GM12878 (cell line): ENCODE measurements around the gene LMAN1L. TPM values are rescaled to one million over a fixed set of nuclear protein-coding genes. Genes with fewer than 3 reads are reported as not detected.

Source experiments
- BCL11A ChIP-seq: IDR thresholded peaks from 2 replicates; pipeline ENCODE4 v1.6.1; 2011; ENCODE audit warnings: low read depth, low read length
- BMI1 ChIP-seq: fragments of 450-650 bp; IDR thresholded peaks from 2 replicates; pipeline ENCODE4 v1.6.1; 2016; ENCODE audit warnings: mild to moderate bottlenecking, moderate library complexity, borderline replicate concordance
- CBFB ChIP-seq: IDR thresholded peaks from 2 replicates; pipeline ENCODE4 v1.6.1; 2016; ENCODE audit warnings: antibody characterized with exemption, low read depth
- CEBPB ChIP-seq, 2 experiments: fragments of 150-350 bp in 1 of 2; IDR thresholded peaks; 2 replicates each; pipeline ENCODE4 v1.6.1; 2012 to 2014; ENCODE audit warnings: low read depth in 2 of 2, low read length in 2 of 2, borderline replicate concordance in 1 of 2, inconsistent platforms in 1 of 2
- CHD4 ChIP-seq: fragments of 200-600 bp; sonication (generic); IDR thresholded peaks from 2 replicates; pipeline ENCODE4 v1.6.1; 2016; ENCODE audit warnings: mild to moderate bottlenecking
- CREM ChIP-seq: IDR thresholded peaks from 2 replicates; pipeline ENCODE4 v1.6.1; 2014; ENCODE audit warnings: antibody characterized with exemption, low read depth
- EED ChIP-seq: sonication (generic); IDR thresholded peaks from 2 replicates; pipeline ENCODE4 v1.6.1; 2016; ENCODE audit warnings: antibody characterized with exemption, low read depth
- IKZF2 ChIP-seq, 2 experiments: fragments of 450-650 bp; IDR thresholded peaks; 2 replicates each; pipeline ENCODE4 v1.6.1; 2017; ENCODE audit warnings: mild to moderate bottlenecking in 2 of 2, moderate library complexity in 2 of 2
- MEF2B ChIP-seq: fragments of 450-650 bp; IDR thresholded peaks from 2 replicates; pipeline ENCODE4 v1.6.1; 2018; ENCODE audit warnings: mild to moderate bottlenecking, moderate library complexity; ENCODE audit not compliant: partially characterized antibody, poor library complexity, severe bottlenecking
- NFYB ChIP-seq: IDR thresholded peaks from 2 replicates; pipeline ENCODE4 v1.6.1; 2011; ENCODE audit warnings: low read depth, mild to moderate bottlenecking, low read length, improper control_type of control experiment, moderate library complexity; ENCODE audit not compliant: insufficient read depth
- NR2C1 ChIP-seq: fragments of 450-650 bp; IDR thresholded peaks from 2 replicates; pipeline ENCODE4 v1.6.1; 2017; ENCODE audit warnings: antibody characterized with exemption, mild to moderate bottlenecking, moderate library complexity
- PAX5 ChIP-seq: IDR thresholded peaks from 2 replicates; pipeline ENCODE4 v1.6.1; 2011; ENCODE audit warnings: low read depth, low read length, borderline replicate concordance
- POLR2A ChIP-seq: IDR thresholded peaks from 2 replicates; pipeline ENCODE4 v1.6.1; 2011; ENCODE audit warnings: low read depth, mild to moderate bottlenecking, low read length
- SIN3A ChIP-seq: IDR thresholded peaks from 2 replicates; pipeline ENCODE4 v1.6.1; 2012; ENCODE audit warnings: low read depth, low read length, improper control_type of control experiment
- SUZ12 ChIP-seq: fragments of 200-600 bp; sonication (generic); IDR thresholded peaks from one replicate; pipeline ENCODE4 v1.6.1; 2018; ENCODE audit warnings: antibody characterized with exemption, mild to moderate bottlenecking; ENCODE audit not compliant: unreplicated experiment
- WRNIP1 ChIP-seq: IDR thresholded peaks from 2 replicates; pipeline ENCODE4 v1.6.1; 2011; ENCODE audit warnings: low read depth, low read length, improper control_type of control experiment, borderline replicate concordance
- ZBED1 ChIP-seq: IDR thresholded peaks from 2 replicates; pipeline ENCODE4 v1.6.1; 2016; ENCODE audit warnings: borderline replicate concordance
- ZNF384 ChIP-seq: IDR thresholded peaks from 2 replicates; pipeline ENCODE4 v1.6.1; 2012; ENCODE audit warnings: low read depth, mild to moderate bottlenecking, low read length, improper control_type of control experiment, borderline replicate concordance
- ZNF592 ChIP-seq: fragments of 450-650 bp; IDR thresholded peaks from 2 replicates; pipeline ENCODE4 v1.6.1; 2017; ENCODE audit warnings: mild to moderate bottlenecking, moderate library complexity
- polyA plus RNA-seq, 11 experiments: library from polyadenylated mRNA; depleted of rRNA in 4 of 11; unstranded in 6 of 11; stranded (reverse) in 5 of 11; fragments of >200 nt; fragmentation: Nextera tagmentation in 4 of 11; fragmentation: Illumina TruSeq in 1 of 11; extraction: Ambion mirVana in 4 of 11; extraction: Trizol in 1 of 11; gene quantifications; 1 replicate in 1 of 11; 2 replicates in 10 of 11; pipeline versions ENCODE4 v1.2.1 to v1.2.3, GENCODE V29; 2011 to 2016; ENCODE audit warnings: inconsistent platforms in 2 of 11, missing spikeins in 2 of 11, low read depth in 1 of 11
- total RNA-seq, 4 experiments: library from RNA; depleted of rRNA in 3 of 4; stranded (reverse); fragments of >200 nt in 3 of 4; fragmentation: Illumina TruSeq in 1 of 4; extraction: Trizol in 1 of 4; gene quantifications; 2 replicates each; pipeline versions ENCODE4 v1.2.1 to v1.2.3, GENCODE V29; 2013 to 2021
- TF ChIP-seq, protein P1 (sequence below): fragments of 450-650 bp; IDR thresholded peaks from 2 replicates; pipeline ENCODE4 v1.6.1; 2018; ENCODE audit warnings: mild to moderate bottlenecking, low read depth, moderate library complexity; ENCODE audit not compliant: partially characterized antibody
- TF ChIP-seq, protein P2 (sequence below): fragments of 450-650 bp; formaldehyde crosslinking; IDR thresholded peaks from 2 replicates; pipeline ENCODE4 v1.5.0; 2022; ENCODE audit warnings: mild to moderate bottlenecking, missing genetic modification characterization

Gene LMAN1L
- total and polyA plus RNA-seq, 10 of the 15 experiments (the other 5 are each of a cell fraction or from before 2014, with no cell fraction given) = not detected

DNA sequence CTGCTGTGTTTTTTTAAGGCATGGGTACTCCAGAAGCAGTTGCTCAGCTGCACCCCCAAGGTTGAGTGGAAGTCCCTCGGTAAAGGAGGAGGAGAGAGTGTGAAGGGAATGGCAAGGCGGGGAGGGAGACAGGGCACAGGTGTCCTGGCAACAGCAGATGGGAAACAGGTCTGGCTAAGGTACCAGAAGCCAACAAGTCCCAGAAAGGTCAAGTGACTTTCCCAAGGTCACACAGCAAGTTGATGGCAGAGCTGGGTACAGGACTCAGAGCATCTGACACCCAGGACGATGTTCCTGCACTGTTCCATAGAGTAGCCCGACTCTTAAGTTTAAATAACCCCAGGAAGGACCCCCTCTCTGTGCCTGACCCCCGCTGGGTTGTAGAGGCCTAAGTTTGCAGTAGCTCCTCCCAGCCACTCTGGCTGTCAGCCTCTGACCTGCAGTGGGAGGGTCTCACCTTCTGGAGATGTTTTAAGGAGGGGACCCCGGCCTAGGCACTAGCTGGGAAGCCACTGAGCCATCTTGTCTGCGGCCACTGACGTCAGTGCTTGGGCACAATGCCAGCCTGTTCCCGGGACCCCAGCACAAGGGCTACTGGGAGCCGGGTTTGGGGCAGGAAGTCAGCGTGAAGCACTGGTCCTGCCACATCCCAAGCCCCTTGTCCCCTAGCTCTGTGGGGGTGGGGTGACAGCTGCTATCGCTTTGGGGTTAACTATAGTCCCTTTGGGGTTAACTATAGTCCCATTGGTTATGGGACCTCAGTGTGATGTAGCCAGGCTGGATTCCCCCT is 20.2 kb upstream of the LMAN1L start (continued):
- 0 out of 2 replicates have a peak, but pooled peaks have one; percentile 3 for TF ChIP-seq POLR2A
- no peak for TF ChIP-seq ZBED1
- peak in 1 of 2 experiments; percentile 22; a peak in 1 of 4 replicates for TF ChIP-seq IKZF2 (IDR thresholded peaks at IDR 0.05)
- TF ChIP-seq, protein P1, sequence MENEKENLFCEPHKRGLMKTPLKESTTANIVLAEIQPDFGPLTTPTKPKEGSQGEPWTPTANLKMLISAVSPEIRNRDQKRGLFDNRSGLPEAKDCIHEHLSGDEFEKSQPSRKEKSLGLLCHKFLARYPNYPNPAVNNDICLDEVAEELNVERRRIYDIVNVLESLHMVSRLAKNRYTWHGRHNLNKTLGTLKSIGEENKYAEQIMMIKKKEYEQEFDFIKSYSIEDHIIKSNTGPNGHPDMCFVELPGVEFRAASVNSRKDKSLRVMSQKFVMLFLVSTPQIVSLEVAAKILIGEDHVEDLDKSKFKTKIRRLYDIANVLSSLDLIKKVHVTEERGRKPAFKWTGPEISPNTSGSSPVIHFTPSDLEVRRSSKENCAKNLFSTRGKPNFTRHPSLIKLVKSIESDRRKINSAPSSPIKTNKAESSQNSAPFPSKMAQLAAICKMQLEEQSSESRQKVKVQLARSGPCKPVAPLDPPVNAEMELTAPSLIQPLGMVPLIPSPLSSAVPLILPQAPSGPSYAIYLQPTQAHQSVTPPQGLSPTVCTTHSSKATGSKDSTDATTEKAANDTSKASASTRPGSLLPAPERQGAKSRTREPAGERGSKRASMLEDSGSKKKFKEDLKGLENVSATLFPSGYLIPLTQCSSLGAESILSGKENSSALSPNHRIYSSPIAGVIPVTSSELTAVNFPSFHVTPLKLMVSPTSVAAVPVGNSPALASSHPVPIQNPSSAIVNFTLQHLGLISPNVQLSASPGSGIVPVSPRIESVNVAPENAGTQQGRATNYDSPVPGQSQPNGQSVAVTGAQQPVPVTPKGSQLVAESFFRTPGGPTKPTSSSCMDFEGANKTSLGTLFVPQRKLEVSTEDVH = no peak
- no peak for TF ChIP-seq CBFB
- TF ChIP-seq, protein P2, sequence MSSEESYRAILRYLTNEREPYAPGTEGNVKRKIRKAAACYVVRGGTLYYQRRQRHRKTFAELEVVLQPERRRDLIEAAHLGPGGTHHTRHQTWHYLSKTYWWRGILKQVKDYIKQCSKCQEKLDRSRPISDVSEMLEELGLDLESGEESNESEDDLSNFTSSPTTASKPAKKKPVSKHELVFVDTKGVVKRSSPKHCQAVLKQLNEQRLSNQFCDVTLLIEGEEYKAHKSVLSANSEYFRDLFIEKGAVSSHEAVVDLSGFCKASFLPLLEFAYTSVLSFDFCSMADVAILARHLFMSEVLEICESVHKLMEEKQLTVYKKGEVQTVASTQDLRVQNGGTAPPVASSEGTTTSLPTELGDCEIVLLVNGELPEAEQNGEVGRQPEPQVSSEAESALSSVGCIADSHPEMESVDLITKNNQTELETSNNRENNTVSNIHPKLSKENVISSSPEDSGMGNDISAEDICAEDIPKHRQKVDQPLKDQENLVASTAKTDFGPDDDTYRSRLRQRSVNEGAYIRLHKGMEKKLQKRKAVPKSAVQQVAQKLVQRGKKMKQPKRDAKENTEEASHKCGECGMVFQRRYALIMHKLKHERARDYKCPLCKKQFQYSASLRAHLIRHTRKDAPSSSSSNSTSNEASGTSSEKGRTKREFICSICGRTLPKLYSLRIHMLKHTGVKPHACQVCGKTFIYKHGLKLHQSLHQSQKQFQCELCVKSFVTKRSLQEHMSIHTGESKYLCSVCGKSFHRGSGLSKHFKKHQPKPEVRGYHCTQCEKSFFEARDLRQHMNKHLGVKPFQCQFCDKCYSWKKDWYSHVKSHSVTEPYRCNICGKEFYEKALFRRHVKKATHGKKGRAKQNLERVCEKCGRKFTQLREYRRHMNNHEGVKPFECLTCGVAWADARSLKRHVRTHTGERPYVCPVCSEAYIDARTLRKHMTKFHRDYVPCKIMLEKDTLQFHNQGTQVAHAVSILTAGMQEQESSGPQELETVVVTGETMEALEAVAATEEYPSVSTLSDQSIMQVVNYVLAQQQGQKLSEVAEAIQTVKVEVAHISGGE = no peak
- TF ChIP-seq PAX5 = no peak
- TF ChIP-seq CEBPB (IDR thresholded peaks at IDR 0.05; ENCODE audit: borderline replicate concordance in 1 of 2, low read depth in 2 of 2, low read length in 2 of 2) = no peak
- TF ChIP-seq NFYB = no peak
- peak; percentile 32; the same call in 1 of the 2 replicates for TF ChIP-seq EED
- TF ChIP-seq ZNF384 = no peak
- no peak for TF ChIP-seq BMI1
- TF ChIP-seq BCL11A = no peak
- TF ChIP-seq SIN3A = no peak
- TF ChIP-seq CREM = no peak
- no peak for TF ChIP-seq CHD4
- TF ChIP-seq WRNIP1 = no peak
- no peak for TF ChIP-seq NR2C1
- TF ChIP-seq ZNF592 = no peak
- TF ChIP-seq SUZ12 = no peak
- peak; percentile 52 for TF ChIP-seq MEF2B
